SU-DHL-6 (cell line): ENCODE measurements around the gene SAG.

ENCODE experiments used
- H2AFZ ChIP-seq: fragments of 200-600 bp; sonication (generic); 2 replicates; pipeline ENCODE4 v1.6.1; 2014; ENCODE audit warnings: low read depth, mild to moderate bottlenecking, moderate library complexity, mixed read lengths, antibody characterized with exemption, low read length; ENCODE audit not compliant: severe bottlenecking
- H3F3A ChIP-seq: fragments of 200-600 bp; shearing (Covaris generic); 2 replicates; pipeline ENCODE4 v1.6.0; 2016; ENCODE audit warnings: antibody characterized with exemption, mild to moderate bottlenecking; ENCODE audit not compliant: insufficient read depth
- H3K27ac ChIP-seq: fragments of 200-600 bp; sonication (generic); 2 replicates; pipeline ENCODE4 v1.5.1; 2016; ENCODE audit warnings: low read depth, mild to moderate bottlenecking, low read length, moderate library complexity, mixed read lengths
- H3K27me3 ChIP-seq: fragments of 200-600 bp; sonication (generic), shearing (Covaris generic); 2 replicates; pipeline ENCODE4 v1.6.0; 2014; ENCODE audit warnings: mild to moderate bottlenecking, low read length
- H3K36me3 ChIP-seq: fragments of 200-600 bp; sonication (generic); 2 replicates; pipeline ENCODE4 v1.6.1; 2014; ENCODE audit warnings: mild to moderate bottlenecking, low read length, mixed read lengths
- H3K4me2 ChIP-seq: fragments of 300-600, 200-600 bp; shearing (Covaris generic), sonication (generic); 2 replicates; pipeline ENCODE4 v1.6.0; 2014; ENCODE audit warnings: low read length, low read depth, mild to moderate bottlenecking; ENCODE audit not compliant: poor library complexity, severe bottlenecking
- H3K4me3 ChIP-seq: fragments of 200-600 bp; sonication (generic); 2 replicates; pipeline ENCODE4 v1.5.1; 2014; ENCODE audit warnings: antibody characterized with exemption, low read length, mild to moderate bottlenecking, mixed read lengths; ENCODE audit not compliant: insufficient read depth, poor library complexity, severe bottlenecking
- H3K79me2 ChIP-seq: fragments of 200-600 bp; sonication (generic); 2 replicates; pipeline ENCODE4 v1.6.1; 2014; ENCODE audit warnings: mild to moderate bottlenecking, low read length, moderate library complexity; ENCODE audit not compliant: insufficient read depth
- H3K9ac ChIP-seq: fragments of 200-600 bp; sonication (generic); 2 replicates; pipeline ENCODE4 v1.7.0; 2014; ENCODE audit warnings: mild to moderate bottlenecking, low read length
- H3K9me2 ChIP-seq: fragments of 200-600 bp; sonication (generic); replicated peaks from 2 replicates; pipeline ENCODE4 v1.6.1; 2014; ENCODE audit warnings: low read length; ENCODE audit not compliant: insufficient read depth
- H3K9me3 ChIP-seq: fragments of 200-600 bp; sonication (generic); 2 replicates; pipeline ENCODE4 v1.6.1; 2014; ENCODE audit warnings: low read length, mixed read lengths; ENCODE audit not compliant: insufficient read depth
- H4K20me1 ChIP-seq: fragments of 200-600 bp; sonication (generic); 2 replicates; pipeline ENCODE4 v1.6.1; 2014; ENCODE audit warnings: low read depth, mild to moderate bottlenecking, antibody characterized with exemption, low read length, moderate library complexity, mixed read lengths
- CTCF ChIP-seq: fragments of 200-600 bp; sonication (generic); IDR thresholded peaks from one replicate; pipeline ENCODE4 v1.5.1; 2017; ENCODE audit warnings: antibody characterized with exemption, mild to moderate bottlenecking, low read length, moderate library complexity; ENCODE audit not compliant: insufficient read depth, poor library complexity, severe bottlenecking
- EZH2phosphoT487 ChIP-seq: fragments of 200-600 bp; sonication (generic), shearing (Covaris generic); conservative IDR thresholded peaks from 2 replicates; pipeline ENCODE4 v1.6.1; 2018; ENCODE audit warnings: mild to moderate bottlenecking, antibody characterized with exemption, low read length, moderate library complexity, mixed read lengths

The SAG gene

GRCh38 chr2:233266481-233266880, 41.1 kb upstream of the SAG start:
- Histone ChIP-seq H2AFZ (no peak overlapping the region), H3K9ac (no peak overlapping the region), H3F3A (0 out of 2 replicates have a peak, but pooled peaks cover 2% of the 10 kb centered on the region), H3K4me3 (no peak overlapping the region), H3K9me2 (no peaks in the 10 kb centered on the region), H3K27ac (no peak overlapping the region), H3K27me3 (no peaks in the 10 kb centered on the region), H3K9me3 (no peaks in the 10 kb centered on the region), H3K36me3 (peaks cover 26% of the 10 kb centered on the region; the same call in 1 of the 2 replicates), H4K20me1 (no peaks in the 10 kb centered on the region), H3K4me2 (no peak overlapping the region), H3K79me2 (peaks cover 5% of the 10 kb centered on the region; the same call in 1 of the 2 replicates)
- TF ChIP-seq CTCF, result no peak

GRCh38 chr2:233267516-233268245, 39.9 kb upstream of the SAG start:
- H3K9me2 ChIP-seq, result no peaks in the 10 kb centered on the region
- H3K4me3 ChIP-seq, result no peak overlapping the region
- H3K9me3 ChIP-seq, result no peaks in the 10 kb centered on the region
- no peaks in the 10 kb centered on the region for H4K20me1 ChIP-seq
- 0 out of 2 replicates have a peak, but pooled peaks cover 2% of the 10 kb centered on the region for H3F3A ChIP-seq
- H3K36me3 ChIP-seq, result peaks cover 34% of the 10 kb centered on the region; the same call in 1 of the 2 replicates
- H3K27ac ChIP-seq, result no peak overlapping the region
- H2AFZ ChIP-seq, result no peak overlapping the region
- no peak overlapping the region for H3K9ac ChIP-seq
- no peaks in the 10 kb centered on the region for H3K79me2 ChIP-seq
- H3K27me3 ChIP-seq, result no peaks in the 10 kb centered on the region
- no peak for TF ChIP-seq CTCF
- TF ChIP-seq EZH2phosphoT487, result no peak
- no peak overlapping the region for H3K4me2 ChIP-seq

DNA sequence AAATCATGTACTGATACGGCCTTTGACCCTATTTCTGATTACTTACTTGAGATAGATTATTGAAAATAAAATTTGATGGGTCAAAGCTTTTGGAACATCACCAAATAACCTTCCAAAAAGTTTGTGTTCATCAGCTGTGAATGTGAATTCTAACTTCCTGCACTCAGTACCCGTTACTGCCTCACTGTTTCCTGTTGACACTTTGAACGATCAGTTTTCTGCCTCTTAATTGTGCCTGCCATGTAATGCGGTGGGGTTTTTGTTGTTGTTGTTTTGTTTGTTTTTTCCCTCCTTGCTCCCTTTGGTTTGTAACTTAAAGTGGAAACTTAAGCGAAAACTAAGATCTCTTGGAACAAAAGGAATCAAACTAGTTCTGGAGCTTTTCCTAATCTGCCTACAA, 37.2 kb upstream of the SAG start:
- peaks cover 29% of the 10 kb centered on the region for H3K36me3 ChIP-seq
- H3K4me2 ChIP-seq, result no peak overlapping the region
- H3K4me3 ChIP-seq, result no peak overlapping the region

More for the DNA sequence above, 37.2 kb upstream of the SAG start:
- 0 out of 2 replicates have a peak, but pooled peaks cover 2% of the 10 kb centered on the region for H3F3A ChIP-seq
- no peak overlapping the region for H3K9ac ChIP-seq
- H2AFZ ChIP-seq, result no peak overlapping the region
- no peaks in the 10 kb centered on the region for H3K9me3 ChIP-seq
- H3K79me2 ChIP-seq, result no peaks in the 10 kb centered on the region
- no peaks in the 10 kb centered on the region for H3K9me2 ChIP-seq
- H3K27me3 ChIP-seq, result no peaks in the 10 kb centered on the region
- no peak overlapping the region for H3K27ac ChIP-seq
- no peaks in the 10 kb centered on the region for H4K20me1 ChIP-seq
- TF ChIP-seq EZH2phosphoT487, result no peak
- no peak for TF ChIP-seq CTCF
